Right ventricle myocardium superior (tissue), 1 donor: ENCODE measurements around the gene LENG1. TPM values are rescaled to one million over a fixed set of nuclear protein-coding genes. Genes with fewer than 3 reads are reported as not detected.

Experiments
- total RNA-seq: library from RNA; stranded (reverse); fragmentation: NEBNext Ultra II Directional; extraction: Animal tissue kit (Norgen Biotek cat#: 25700); gene quantifications from one replicate; pipeline ENCODE4 v1.2.1, GENCODE V29; 2021
- donor health status: DM: no; HTN: yes; CAD: no; lungs with severe emphysema.

The LENG1 gene
- total RNA-seq, 1 donor from 2014 or later: 6.5 TPM

Other genes with a start within 250 kb of the LENG1 start
- gene CACNG8, start 196.8 kb downstream of the LENG1 start, total RNA-seq: 0.03 TPM
- gene CACNG6, start 168.1 kb downstream of the LENG1 start, total RNA-seq: not detected
- gene VSTM1, start 95.8 kb downstream of the LENG1 start, total RNA-seq: not detected
- not detected for gene TARM1, start 78.4 kb downstream of the LENG1 start, total RNA-seq
- 0.54 TPM for gene OSCAR, start 58.9 kb downstream of the LENG1 start, total RNA-seq
- 493 TPM for gene NDUFA3, start 56.9 kb downstream of the LENG1 start, total RNA-seq
- gene TFPT, start 44.1 kb downstream of the LENG1 start, total RNA-seq: 9.4 TPM
- 39.9 TPM for gene PRPF31, start 44.0 kb downstream of the LENG1 start, total RNA-seq
- gene CNOT3, start 22.0 kb downstream of the LENG1 start, total RNA-seq: 17.6 TPM
- gene TMC4, start 13.4 kb upstream of the LENG1 start, total RNA-seq: 0.91 TPM
- gene MBOAT7, start 29.9 kb upstream of the LENG1 start, total RNA-seq: 12.7 TPM
- 14.3 TPM for gene TSEN34, start 31.6 kb upstream of the LENG1 start, total RNA-seq
- 651 TPM for gene RPS9, start 41.1 kb upstream of the LENG1 start, total RNA-seq
- 3.6 TPM for gene LILRB3, start 63.3 kb upstream of the LENG1 start, total RNA-seq
- 1.8 TPM for gene LILRA6, start 83.1 kb upstream of the LENG1 start, total RNA-seq
- gene LILRB5, start 97.6 kb upstream of the LENG1 start, total RNA-seq: 7.7 TPM
- gene LILRB2, start 121.4 kb upstream of the LENG1 start, total RNA-seq: 1.8 TPM
- gene LILRA5, start 153.4 kb upstream of the LENG1 start, total RNA-seq: 1.3 TPM
- gene LILRA4, start 179.4 kb upstream of the LENG1 start, total RNA-seq: not detected
- 6.3 TPM for gene LAIR1, start 205.2 kb upstream of the LENG1 start, total RNA-seq